ENCODE results near the gene GPR39.

Gene GPR39

DNA sequence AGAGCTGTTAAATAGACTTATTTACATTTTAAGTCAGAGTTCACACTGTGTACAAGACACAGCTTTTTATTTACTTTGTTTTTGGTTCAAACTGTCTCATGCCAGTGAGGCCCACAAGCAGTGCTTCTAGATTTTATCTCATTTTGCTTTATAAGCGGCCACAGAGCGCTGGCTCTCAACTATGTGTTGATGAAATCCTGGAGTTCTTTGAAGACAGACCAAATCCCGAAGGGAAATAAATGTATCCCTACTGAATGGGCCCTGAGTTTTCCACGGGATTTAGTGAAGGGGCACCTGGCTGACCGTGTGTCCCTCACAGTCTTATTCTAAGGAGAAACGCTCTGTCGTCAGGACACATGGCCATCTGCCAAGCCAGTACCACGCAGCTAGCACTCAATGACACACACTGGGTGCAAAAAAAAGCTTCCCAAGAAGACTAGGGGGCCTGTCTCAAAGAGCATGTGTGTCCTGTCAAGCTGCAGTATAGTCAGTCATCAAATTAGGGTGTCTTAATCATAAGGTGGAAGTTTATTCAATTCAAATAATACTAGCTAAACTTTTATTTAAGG lies 230.0 kb downstream of the GPR39 start:
- DNase-seq, result no peak

DNA sequence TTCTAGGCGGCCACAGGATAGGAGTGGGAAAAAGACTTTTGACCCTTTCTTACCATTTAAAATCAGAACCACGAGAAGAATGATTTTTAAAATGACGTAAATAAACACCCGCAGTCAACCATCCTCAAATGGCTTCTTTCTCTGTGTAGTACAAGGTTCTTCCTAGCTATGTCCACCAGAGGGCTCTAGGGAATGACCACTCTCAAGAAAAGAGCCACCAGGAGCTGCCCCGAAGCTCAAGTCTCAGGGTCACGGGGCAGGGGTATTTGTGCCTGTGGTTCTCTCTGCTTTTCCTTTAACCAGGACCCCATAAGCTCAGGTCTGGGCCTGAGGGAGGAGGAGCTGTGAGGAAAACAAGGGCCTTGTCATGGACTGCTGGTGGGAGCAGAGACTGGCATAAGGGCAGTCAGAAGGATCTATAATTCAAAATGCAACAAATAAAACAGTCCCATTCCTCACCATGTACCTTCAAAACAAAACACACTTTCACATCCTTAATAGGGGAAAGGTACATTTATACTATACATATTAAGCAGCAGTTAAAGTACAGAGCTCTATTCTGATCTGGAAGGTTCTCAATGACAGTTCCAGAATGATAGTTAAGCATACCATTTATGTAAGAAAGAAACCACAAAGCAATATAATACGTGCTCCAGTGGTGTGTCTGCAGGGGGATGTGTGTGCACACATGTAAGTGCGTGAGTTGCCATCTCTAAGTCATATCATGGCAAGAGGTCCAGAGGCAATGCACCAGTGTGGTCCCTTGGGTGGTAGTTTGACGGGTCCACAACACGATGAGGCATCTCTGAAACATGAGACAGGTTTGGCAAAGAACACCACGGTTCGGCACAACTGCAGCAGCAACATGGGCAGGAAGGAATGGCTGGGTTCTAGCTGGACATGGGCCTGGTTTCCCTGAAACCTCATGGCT lies 234.8 kb downstream of the GPR39 start:
- DNase-seq, result no peak

GRCh38 chr2:132652474-132652873 lies 235.9 kb downstream of the GPR39 start:
- DNase-seq, result no peak

DNA sequence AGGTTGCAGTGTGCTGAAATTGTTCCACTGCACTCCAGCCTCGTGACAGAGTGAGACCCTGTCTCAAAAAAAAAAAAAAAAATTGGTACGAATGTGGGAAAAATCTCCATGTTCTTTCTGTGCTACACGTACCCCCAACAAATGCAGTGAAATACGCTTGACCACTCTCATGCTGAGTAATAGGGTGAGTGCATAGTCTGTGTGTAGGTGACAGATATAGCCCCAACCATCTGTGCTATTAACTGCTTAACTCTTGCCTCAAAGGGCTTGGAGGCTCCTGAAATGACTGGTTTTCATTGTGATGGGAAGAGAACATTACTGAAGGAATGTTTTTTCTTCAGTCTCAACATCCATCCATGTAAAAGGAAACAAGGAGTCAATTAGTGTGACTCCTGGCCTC lies 237.7 kb downstream of the GPR39 start:
- DNase-seq, result no peak

GRCh38 chr2:132654968-132655367 lies 238.4 kb downstream of the GPR39 start:
- no peak for DNase-seq

GRCh38 chr2:132656266-132656975 lies 239.8 kb downstream of the GPR39 start:
- DNase-seq, result no peak

GRCh38 chr2:132659331-132659730 lies 242.7 kb downstream of the GPR39 start:
- no peak for DNase-seq

GRCh38 chr2:132662732-132663131 lies 246.1 kb downstream of the GPR39 start:
- DNase-seq, result no peak

DNA sequence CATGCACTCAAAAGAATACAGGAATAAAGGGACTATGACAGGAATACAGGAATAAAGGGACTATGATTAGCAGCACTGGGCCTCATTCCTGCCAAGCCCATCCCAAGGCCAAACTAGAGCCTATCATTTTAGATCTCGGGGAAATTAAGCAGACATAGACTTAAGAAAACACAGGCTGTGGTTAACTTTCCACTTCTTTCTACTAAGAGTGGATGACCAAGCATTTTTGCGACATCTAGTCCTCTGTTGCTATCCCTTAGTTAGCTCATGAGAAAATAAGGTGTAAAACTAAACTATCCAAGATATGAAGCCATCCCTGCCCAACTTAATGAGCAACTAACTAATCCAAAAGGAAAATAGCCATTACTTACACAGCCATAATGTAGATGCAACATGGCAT lies 247.5 kb downstream of the GPR39 start:
- DNase-seq, result no peak

DNA sequence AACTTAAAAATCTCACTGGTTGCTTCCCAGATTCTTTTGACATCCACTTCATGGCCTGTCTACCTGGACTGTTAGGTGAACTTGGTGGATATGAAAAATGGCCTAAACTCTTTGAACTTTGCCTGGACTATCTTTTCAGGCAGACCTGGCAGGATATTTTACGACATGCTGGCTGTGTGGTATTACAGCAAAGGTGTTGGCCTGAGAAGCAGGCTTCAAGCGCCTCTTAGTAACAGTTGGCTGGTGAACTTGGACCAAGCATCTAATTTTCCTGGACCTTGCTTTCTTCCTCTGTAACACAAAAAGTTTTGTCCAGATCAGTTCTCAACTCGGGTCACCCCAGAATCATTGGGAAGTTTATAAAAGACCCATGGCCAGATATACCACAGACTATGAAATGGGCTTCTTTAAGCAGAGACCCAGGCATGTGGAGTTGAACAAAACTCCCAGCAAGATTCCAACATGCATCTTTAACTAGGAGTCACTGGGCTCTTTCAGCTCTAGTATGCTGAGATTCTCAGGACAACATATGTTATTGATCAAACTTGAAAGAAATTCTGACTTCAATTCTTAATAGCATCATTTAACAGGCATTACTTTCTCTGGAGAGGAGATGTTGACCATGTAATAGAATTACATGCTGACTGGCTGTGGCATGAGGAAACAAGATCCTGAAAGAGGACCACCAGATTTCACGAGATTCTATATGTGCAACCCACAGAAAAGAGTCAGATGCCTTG lies 249.0 kb downstream of the GPR39 start:
- no peak for DNase-seq

GRCh38 chr2:132667706-132668105 lies 251.1 kb downstream of the GPR39 start:
- DNase-seq, result no peak

- no peak for DNase-seq
Measured at GRCh38 chr2:132668189-132668823, 251.7 kb downstream of the GPR39 start.

DNA sequence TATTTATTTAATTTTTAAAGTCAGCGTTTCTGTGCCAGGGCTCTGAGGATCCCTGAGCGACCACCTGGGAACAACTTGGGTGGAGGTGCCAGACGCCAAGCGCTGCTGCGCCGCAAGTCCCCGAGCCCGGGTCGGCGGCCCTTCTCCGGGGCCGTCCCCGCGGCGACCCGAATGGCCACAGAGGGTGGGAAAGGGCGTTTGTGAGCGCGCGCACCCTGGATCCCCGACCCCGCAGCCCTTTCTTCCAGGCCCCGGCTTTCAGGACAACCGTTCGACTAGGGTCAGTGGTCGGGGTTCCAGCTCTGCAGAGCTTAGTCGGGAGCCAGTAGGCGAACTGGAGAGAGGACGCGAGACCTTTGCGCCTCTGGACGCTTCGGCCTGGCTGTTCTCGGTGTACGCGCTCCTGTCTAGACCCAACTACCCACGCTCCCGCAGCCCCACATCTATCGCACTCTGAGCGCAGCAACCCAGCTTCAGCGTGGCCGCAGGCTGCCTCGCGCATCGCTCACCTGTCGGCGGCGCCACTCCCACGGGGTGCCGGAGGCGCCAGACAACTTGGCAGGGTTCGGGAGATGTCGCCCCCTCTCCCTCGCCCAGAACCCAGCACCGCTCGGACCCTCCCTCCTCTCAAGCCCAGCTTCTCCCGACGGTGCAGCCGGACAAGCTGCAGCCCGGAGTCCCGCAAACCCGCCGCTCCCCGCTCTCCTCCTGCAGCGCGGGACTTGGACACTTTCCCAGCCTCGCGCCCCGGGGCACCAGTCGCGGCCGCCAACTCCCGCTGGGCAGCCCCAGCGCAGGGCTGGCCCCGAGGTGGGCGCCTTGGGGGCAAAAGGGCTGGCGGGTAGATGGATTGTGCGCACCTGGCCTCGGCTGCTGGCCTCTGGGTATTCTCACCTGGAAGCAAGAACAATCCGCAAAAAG lies 252.6 kb downstream of the GPR39 start:
- DNase-seq, result no peak

DNA sequence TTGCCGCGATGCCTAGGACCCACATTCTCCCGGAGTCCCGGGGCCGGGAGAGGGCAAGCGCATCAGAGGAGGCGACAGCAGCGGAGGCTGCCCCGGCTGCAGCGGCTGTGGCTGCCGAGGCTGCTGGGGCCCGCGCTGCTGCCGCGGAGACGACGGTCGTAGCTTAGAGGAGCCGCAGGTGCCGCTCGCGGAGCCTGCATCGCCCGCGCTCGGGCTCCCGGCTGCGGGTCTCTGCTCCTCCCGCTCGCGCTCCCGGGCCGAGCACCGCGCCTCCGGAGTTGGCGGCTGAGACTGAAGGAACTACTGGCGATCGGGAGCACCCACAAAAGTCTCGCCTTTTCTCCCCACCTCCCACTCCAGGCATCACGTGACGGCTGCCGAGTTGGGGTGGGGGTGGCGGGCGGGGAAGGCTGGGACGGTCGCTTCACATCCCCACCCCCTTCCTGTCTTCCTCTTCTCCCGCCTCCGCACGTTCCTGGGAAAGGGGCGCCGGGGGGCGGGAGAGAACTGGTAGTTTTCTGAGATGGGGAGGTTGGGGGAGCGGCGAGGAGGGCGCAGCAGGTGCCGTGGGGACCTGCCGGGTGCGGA lies 253.4 kb downstream of the GPR39 start, which contains the start of gene LYPD1:
LYPD1 (minus strand) TSS at position 298 of the 588 bp plus-strand sequence; CDS start at position 25, 273 bp downstream.
- no peak for DNase-seq

DNA sequence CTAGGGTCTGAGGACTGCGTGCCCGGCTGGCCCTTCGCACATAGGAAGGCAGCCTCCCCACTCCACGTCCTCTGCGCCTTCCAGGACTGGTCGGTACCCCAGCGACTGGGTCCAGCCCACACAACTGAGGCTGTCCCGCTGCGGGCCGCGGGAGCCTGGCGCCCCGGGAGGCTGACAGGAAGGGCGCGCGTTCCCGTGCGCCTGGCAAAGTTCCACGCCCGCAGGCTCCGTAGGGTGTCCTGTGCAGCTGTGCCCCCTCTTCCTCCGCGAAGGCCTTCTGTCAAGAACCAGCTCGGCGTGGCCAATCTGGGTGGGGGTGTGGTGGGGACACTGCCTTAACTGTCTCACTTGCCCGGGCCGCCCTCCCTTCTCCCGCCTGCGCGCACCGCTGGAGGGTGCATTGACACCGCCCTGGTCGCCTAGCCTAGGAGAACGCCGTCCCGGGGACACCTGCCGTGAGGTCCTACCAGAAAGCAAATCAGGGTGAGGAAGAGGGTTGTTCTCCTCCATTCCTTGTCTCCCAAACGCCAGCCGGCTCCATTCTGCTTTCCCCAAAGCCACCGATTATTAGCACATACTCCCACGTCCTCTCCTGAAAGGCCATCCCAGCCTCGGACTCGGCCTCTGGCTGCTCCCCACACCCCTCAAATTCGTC lies 254.0 kb downstream of the GPR39 start:
- DNase-seq, result no peak

GRCh38 chr2:132671151-132671835 lies 254.7 kb downstream of the GPR39 start:
- DNase-seq, result no peak

DNA sequence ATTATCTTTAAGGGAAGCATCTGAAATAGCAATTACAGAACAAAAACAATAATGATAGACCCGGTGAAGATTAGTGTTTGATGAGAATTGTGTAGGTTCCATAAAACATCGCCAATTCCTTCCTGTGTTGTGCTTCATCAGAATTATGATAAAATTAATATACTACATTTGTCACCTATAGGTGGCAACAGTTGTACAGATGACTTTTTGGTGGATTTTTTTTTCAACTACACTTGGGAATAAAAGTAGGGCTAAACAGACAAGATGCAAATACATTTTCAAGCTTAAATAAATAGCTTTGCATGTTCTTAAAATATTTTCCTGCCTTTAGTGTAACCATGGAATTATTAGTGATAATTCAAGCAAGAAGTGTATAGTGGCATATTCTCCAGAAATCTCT lies 260.4 kb downstream of the GPR39 start:
- no peak for DNase-seq

DNA sequence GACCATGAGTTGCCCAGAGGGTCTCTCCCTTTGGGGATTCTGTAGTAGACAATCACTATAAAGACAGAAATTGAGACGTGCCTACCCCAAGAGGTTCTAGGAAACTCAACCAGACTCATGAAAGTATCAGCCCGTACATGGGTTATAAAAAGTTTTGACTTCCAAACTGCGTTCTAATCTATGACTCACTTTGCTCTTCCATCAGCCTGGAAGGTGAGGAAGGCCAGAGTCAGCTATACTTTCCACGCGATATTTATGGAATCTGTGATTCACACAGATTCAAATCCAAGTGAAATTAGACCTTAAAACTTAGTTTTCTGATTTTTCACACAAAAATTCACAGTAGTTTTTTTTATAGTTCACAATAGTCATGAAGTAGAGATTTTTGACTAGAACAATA lies 261.1 kb downstream of the GPR39 start:
- no peak for DNase-seq

- no peak for DNase-seq
Measured at GRCh38 chr2:132678483-132678882, 261.9 kb downstream of the GPR39 start.

- DNase-seq, result no peak
Measured at GRCh38 chr2:132680544-132680943, 263.9 kb downstream of the GPR39 start.

All from CD4-positive, alpha-beta T cell treated with Interleukin-6 for 4 hours (primary cell).